Stimulated activated CD4-positive, alpha-beta T cell treated with anti-CD3 and anti-CD28 coated beads, Interleukin-1b, Interleukin-23, amount 100 ng/mL, for 24 hours (primary cell): ENCODE data around the gene KIAA0825.
"Not testable (repeated sequence)": the region's sequence is repeated elsewhere in the genome, so short reads cannot be mapped to it uniquely, and the experiment has no call there.

Source experiments
- DNase-seq, 4 experiments: peaks; one replicate each; pipeline ENCODE4 v3.0.0-alpha.2; 2020; ENCODE audit warnings: low read depth in 4 of 4, low spot score in 1 of 4

KIAA0825 gene

DNA sequence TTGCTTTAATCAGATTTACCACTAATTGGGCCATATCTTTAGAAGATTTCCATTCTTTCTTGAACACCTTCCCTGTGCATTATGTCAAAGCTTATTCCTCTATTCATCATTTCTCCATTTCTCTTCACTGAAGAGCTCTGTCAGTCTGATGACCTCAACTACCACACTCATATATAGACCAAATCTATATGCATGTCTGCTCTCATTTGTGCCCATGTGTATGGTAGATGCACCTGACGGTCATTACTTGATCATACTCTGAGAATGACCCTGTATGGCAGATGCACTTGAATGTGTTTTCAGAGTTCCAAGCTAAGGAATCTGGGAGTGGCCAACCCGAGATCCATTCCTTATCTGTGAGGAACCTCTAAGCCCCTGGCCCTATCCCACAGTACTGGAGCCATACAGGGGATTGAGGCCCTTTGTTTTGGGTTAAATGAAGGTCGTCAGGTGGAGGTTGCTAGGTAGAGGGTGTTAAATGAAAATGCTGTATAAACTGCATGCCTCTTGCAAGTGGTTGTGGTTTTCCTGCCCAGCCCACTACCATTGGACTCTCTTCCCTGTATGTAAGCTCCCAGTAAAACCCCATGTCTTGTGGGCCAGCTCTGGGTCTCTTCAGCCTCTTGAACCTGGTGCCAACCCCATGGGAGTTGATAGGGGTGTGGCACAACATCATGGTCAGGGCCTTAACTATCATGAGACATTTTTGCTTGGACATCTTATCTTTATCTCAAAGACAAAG is 229.5 kb downstream of the KIAA0825 start:
- DNase-seq = no peak

DNA sequence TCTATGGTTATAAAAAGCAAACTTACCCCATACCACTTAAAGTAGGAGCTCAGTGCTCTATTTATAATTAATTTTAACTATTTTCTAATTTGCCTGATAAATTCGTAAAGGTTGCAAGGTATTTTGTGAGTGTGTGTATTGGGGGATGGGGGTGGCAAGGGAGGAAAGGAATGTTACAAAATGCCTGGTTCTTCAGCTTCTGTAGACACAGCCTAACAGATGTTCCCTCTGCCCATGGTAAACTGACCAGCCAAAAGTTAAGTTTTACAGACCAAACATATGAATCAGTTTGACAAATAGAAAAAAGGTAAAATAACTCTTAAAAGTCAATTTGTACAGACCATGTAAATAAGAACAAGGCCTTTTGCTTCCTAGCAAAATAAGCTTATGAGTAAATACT is 232.6 kb downstream of the KIAA0825 start:
- no peak for DNase-seq

DNA sequence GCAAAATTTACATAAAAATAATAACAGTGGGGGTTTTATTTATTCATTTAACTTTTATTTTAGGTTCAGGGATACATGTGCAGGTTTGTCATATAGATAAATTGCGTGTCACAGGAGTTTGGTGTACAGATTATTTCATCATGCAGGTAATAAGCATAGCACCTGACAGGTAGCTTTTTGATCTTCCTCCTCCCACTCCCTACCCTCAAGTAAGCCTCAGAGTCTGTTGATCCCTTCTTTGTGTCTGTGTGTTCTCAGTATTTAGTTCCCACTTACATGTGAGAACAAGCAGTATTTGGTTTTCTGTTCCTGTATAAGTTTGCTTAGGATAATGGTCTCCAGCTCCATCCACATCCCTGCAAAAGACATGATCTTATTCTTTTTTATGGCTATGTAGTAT is 240.3 kb downstream of the KIAA0825 start:
- DNase-seq = no peak

DNA sequence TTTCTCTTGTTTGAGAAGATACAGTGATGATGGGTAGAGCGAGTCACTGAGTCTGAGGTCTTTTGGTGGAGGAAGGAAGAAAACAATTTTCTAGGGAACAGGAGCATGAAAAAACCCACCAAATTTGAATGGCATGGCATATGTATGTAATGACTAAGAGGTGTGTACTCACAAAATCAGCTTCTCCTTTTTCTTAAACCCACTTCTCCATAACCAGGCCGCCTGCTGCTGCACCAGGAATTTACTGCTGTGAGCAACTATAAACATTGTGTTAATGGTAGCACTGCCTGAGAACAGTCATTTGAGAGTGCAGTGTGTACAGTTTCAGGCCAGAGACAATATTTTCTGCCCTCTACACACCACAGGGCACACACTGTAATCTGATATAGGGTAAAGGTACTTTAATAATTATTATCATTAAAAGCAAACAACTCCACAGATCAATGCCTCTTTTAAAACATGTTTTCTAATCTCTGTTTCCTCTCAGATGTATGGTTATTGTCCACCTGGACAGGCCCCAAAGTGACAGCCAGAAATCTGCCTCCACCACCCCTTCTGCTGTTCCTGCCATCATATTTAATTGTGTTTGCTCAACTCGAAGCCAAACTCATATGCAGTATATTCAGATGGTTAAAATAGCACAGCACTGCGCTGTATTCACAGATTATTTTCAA is 241.6 kb downstream of the KIAA0825 start:
- no peak for DNase-seq

DNA sequence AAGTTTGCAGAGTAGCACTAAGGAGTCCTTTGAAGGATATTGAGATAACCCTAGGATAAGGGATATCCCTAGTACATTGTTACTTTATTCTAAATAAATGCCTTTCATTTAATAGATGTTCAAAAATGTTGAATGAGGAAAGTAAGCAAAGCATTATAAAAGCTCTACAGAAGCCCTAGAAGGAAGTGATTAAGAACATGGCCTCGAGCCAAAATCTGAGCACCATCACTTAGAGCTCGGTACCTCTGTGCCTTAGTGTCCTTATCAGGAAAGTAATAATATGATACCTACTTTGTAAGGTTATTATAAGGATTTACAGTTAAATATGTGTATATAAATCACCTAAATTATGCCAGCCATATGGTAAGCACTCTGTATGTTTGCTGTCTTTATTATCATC is 242.6 kb downstream of the KIAA0825 start:
- no peak for DNase-seq

DNA sequence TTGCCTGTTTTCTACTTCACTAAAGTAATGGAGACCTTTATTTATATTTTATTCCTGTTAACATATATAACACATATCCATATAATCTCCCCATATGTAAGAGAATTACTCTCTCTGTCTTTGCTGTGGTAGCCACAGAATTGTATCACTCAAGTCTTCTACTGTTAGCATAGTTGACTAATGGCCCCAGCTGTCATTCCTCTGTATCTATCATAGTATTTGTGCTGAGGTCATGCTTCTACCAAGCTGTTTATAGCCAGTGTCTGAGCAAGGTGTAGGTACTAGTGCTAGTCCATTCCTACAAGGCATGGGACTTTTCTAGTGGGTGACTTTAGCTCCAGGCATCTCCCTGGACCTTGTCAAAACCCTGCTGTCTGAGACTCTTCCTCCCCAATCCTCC is 244.1 kb downstream of the KIAA0825 start:
- DNase-seq = no peak

DNA sequence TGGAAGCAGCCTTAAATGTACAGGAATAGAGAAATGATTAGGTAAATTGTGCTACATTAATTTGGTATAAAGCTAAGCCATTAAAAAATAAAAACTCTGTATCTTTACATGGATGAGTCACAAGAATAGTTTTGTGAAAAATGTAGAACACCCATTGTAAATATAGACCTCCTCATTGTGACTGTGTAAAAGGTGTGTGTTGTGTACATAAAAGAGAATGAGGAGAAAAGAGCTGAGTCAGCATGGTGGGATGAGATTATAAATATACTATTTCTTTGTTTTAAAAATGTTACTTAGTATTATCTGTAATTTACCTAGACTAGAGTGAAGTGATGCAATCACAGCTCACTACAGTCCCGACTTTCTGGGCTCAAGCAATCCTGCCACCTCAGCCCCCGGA is 250.5 kb downstream of the KIAA0825 start:
- DNase-seq = no peak

DNA sequence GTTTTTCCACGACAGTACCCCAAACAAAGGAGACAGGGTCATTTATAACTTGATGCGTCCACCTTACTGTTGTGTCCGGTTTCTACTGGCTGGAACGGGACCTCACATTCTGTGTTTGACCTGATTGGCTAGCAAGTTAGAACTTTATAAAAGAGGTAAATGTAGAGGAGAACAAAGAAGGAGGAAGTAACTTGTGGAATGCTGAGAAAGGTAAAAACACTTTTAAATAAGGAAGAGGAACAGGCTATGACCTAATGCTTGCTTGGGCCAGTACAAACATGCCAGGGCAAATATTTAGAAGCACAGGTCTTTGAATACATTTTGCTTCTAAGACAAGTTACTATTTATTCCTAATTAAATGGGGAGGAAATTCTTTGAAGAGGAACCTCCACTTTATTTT is 251.6 kb downstream of the KIAA0825 start:
- no peak for DNase-seq

DNA sequence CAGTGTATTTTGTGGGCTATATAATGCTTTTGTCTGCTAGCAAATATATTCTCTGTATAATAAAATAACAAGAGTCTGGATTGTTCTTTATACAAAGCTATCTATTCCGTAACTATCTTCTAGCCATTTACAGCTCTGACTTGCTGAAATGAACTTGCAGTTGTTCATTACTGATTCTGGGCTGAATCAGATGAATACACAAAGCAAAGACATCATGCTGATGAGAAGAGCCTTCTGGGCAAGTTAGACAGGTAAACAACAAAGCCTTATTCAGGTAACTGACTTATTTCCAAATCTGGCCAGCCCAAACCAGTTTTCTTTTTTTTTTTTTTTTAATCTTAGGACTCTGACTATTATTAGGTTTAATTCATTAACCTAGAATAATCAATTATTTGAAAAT is 255.5 kb downstream of the KIAA0825 start:
- no peak for DNase-seq

DNA sequence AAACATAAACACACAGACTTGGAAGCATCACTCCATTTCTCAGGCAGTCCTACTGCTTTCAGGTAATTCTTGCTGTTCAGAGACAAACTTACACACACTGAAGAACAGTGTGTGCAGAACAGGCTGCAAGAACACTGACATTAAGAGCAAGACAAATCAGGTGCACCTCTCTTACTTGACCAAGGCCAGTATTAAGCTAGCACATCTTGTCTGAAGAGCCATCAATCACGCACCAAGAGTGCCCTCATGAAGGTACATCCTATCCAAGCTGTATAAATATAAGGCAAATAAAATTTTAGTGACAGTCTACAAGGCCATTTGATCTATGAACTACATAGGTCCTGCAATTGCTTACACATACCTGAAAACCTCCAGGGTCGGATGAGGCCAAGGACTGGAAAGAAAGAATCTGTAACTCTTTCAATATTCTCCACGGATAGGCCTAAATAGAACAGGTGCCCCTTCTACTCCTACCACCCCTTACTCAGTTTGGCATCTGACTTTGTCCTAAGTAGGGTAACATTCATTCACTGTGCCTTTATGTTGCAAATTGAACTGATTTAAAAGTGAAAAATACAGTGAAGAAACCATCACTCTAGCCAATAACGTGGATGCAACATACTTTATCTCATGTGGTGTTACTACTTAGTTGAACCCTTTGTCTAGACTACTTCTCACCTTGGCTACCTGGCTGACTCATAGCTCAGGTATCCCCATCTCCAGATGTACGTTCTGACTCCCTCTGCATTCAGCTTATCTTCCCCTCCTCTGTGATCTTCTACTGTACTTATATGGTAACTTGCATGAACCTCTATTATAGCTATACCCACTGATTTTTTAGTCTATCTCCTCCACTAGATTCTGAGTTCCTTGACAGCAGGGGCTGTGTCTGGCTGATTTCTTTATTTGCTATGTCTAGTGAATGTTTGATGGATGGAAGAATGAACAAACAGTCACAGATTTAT is 256.3 kb downstream of the KIAA0825 start:
- no peak for DNase-seq

DNA sequence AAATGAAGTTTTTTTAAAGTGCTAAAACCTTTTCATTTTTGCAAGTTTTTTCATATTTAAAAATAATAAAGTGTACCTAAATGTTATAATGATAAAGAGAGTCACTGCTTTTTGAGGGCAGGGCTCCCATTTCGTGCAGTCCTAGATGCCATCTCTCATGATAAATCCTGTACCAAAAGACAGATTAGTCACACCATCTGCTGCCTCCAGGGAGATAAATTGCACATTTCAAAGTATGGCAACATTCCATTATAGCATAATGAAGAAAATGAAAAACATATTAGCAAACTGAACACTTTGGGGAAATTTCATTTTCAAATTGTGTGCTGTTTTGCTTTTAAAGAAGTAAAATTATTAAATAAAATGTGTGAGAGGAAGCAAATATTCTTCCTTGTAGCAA is 257.2 kb downstream of the KIAA0825 start:
- DNase-seq = no peak

DNA sequence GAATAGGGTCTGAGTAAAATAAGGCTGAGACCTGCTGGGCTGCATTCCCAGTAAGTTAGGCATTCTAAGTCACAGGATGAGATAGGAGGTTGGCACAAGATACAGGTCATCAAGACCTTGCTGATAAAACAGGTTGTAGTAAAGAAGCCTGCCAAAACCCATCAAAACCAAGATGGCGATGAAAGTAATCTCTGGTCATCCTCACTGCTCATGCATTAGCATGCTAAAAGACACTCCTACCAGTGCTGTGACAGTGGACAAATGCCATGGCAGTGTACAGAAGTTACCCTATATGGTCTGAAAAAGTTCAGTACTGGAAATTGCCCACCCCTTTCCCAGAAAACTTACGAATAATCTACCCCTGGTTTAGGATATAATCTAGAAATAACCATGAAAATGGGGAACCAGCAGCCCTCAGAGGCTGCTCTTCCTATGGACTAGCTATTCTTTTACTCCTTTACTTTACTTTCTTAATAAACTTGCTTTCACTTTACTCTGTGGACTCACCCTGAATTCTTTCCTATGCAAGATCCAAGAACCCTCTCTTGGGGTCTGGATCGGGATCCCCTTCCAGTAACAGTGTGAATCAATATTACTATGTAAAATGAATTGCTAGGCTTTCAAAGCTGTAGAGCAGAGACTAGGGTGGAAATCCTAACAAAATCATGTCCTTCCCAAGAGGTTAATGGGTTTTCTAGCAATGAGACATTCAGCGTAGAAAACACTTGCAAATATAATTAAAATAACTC is 257.8 kb downstream of the KIAA0825 start:
- no peak for DNase-seq

DNA sequence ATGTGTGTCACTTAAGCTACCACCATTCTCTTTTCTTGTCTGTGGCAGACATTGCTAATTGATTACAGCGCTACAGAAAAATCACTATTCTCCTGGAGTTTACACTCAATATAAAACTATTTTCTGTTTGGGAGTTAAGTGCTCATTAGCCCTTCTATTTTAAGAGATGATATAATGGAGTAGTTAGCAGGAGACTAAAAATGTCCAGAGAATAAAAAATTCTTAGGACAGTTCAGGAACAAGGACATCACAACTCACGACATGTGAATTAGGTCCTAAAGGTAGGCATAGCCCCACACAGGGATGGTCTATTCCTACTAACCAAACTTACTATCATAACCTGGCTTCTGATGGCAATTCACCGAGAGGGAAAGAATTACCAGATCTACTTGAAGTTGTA is 258.5 kb downstream of the KIAA0825 start:
- DNase-seq = no peak

DNA sequence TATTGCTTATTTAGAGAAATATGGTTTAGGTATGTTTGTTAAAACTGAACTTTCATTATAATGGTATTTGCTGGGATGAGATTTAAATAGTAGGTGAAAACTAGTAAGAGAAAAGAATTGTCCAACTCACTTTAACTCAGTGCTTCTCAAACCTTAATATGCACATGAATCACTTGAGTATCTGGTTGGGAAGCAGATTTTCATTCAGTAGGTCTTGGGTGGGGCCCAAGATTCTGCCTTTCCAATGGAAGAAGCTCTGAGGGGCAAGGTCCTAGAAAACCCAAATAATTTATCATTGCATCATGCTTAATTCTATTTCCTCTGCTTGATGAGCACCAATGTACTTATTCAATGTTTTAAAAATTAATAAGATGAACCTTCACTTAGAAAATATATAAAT is 262.6 kb downstream of the KIAA0825 start:
- DNase-seq = no peak

DNA sequence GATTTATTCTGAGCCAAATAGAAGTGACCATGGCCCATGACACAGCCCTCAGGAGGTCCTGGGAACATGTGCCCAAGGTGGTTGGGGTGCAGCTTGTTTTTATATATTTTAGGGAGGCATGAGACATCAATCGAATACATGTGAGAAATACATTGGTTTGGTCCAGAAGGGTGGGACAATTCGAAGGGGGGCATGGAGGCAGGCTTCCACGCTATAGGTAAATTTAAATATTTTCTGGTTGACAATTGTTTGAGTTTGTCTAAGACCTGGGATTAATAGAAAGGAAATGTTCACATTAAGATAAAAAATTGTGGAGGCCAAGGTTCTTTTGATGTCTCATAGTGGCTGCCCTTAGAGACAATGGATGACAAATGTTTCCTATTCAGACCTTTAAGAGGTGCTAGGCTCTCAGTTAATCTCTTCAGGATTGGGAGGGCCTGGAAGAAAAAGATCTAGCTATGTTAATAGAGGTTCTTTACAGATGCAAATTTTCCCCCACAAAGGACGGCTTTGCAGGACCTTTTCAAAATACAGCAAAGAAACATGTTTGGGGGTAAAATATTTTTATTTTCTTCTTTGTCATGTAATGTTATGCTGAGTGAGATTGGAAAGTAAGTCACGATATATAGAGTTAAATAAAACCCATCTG is 263.4 kb downstream of the KIAA0825 start:
- not testable (repeated sequence) for DNase-seq

DNA sequence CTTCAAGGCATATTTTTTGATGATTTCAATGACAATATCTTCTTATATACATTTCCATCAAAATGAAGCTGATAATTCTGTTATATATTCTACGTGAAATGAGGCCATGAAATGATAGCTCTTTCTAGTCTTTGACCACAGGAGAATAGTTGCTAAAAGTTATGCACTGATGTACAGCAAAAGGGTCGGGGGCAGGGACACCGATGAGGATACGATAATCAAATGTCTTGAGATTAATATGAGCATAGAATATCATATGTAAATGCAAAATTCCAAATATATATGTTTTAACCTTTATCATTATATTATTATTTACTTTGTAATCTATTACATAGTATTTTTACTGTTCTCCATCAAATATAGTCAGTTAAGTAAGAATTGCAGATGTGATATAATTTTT is 264.8 kb downstream of the KIAA0825 start:
- DNase-seq = no peak

DNA sequence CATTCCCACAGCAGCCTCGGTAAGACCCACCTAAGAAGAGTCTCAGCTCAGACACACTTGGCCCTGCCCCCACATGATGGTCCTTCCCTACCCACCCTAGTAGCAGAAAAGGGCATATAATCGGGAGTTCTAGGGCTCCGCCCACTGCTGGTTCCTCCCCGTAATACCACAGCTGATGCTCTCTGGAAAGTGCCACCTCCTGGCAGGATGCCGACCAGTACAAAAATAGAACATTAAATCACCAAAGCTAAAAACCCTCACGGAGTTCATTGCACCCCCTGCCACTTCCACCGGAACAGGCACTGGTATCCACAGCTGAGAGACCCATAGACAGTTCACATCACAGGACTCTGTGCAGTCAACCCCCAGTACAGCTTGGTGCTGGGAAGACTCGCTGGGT is 271.3 kb downstream of the KIAA0825 start:
- DNase-seq = no peak

DNA sequence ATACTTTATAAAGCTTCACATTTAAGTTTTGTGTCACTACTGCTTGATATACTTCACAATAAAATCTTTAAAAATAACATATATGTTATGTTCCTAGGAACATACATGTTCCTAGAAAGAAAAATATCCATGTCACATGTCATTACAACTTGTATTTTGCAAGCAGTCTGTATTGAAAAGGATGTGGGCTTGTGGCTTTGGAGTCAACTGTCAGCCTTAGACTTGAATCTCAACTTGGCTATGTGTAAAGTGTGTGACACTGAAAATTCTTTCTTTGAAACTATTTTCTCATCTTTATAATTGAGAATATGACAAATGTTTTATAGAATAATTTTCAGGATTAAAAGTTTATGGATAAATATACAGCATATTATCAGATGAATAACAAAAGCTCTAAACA is 273.1 kb downstream of the KIAA0825 start:
- DNase-seq = no peak

DNA sequence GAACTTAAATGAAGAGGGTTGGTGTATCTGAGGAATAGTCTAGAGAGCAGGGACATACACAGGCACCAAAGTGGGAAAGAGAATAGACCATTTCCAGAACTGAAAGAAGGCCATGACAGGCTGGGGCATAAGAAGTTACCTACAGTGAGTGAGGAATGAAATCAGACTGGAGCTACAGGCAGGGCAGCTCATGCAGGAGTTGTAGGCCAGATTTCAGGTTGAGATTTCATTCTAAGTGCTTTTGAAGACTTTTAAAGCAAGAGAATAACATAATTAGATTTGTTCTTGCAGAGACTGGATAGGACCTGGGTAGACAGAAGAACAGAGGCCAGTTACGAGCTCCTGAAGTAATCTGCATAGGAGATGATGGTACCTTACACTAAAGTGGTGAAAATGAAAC is 280.8 kb downstream of the KIAA0825 start:
- DNase-seq = no peak

DNA sequence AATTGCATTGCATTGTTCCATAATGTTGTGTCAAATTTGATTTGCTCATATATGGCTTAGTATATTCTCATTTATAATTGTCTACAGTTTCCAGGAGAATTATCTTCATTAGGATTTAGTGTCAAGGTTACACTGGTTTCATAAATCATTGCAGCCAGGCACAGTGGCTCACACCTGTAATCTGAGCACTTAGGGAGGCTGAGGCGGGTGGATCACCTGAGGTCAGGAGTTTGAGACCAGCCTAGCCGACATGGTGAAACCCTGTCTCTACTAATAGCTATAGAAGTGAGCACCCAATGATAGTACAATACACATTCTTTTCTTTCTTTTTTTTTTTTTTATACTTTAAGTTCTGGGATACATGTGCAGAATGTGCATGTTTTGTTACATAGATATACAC is 282.5 kb downstream of the KIAA0825 start:
- DNase-seq = no peak

DNA sequence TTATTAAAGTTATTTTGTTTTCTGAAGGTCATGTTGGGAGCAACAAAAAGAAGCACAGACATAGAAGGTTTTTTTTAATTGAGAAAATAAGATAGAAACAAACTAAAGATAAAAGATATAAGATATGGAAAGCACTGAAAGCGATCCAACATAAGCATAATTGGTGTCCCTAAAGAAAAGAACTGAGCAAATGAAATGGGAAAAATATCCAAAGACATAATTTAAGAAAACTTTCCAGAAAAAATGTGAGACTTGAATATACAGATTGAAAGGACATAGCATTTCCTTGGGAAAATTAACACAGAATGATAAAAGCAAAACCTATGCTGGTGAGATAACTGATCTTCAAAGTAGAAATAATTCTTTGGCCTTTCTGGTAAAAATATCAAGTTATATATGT is 289.3 kb downstream of the KIAA0825 start:
- no peak for DNase-seq
